22Rv1 (cell line): ENCODE data around the gene PTPRD.

Source experiments
- CTCF ChIP-seq: fragments of 450-650 bp; IDR thresholded peaks from 2 replicates; pipeline ENCODE4 v1.5.1; 2017; ENCODE audit warnings: mild to moderate bottlenecking
- ZFX ChIP-seq: fragments of 450-650 bp; IDR thresholded peaks from 2 replicates; pipeline ENCODE4 v1.6.1; 2017; ENCODE audit warnings: antibody characterized with exemption, borderline replicate concordance

GRCh38 chr9:8270235-8270634 is 2342.6 kb downstream of the PTPRD start:
- TF ChIP-seq CTCF: no peak
- TF ChIP-seq ZFX: no peak
